ENCODE measurements around the gene LRRC9.

DNA sequence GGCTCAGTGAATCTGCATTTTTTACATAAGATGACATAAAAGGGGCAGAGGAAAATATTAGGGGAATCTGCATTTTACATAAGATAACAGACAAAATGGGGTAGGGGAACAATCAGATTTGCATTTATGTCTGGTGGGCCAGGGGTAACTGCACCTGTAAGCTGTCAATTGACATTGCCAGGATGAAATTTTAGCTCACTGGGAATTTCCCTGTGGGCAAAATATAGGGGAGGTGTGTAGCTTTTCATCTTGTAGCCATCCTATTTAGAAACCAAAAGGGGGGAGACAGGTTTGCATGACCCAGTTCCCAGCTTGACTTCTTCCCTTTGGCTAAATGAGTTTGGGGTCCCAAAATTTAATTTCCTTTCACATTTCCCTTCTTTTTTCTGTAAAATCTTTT lies 175.3 kb downstream of the LRRC9 start:
- TF ChIP-seq, protein P1, sequence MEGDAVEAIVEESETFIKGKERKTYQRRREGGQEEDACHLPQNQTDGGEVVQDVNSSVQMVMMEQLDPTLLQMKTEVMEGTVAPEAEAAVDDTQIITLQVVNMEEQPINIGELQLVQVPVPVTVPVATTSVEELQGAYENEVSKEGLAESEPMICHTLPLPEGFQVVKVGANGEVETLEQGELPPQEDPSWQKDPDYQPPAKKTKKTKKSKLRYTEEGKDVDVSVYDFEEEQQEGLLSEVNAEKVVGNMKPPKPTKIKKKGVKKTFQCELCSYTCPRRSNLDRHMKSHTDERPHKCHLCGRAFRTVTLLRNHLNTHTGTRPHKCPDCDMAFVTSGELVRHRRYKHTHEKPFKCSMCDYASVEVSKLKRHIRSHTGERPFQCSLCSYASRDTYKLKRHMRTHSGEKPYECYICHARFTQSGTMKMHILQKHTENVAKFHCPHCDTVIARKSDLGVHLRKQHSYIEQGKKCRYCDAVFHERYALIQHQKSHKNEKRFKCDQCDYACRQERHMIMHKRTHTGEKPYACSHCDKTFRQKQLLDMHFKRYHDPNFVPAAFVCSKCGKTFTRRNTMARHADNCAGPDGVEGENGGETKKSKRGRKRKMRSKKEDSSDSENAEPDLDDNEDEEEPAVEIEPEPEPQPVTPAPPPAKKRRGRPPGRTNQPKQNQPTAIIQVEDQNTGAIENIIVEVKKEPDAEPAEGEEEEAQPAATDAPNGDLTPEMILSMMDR (IDR thresholded peaks at IDR 0.05; ENCODE audit: insufficient read depth, low read length): no peak
- TF ChIP-seq SPI1 (IDR thresholded peaks at IDR 0.05; ENCODE audit: borderline replicate concordance, low read depth) (no peak), POLR2AphosphoS5 (IDR thresholded peaks at IDR 0.05; ENCODE audit: low read depth) (no peak)
